K562 (cell line): Measurements from ENCODE around the gene TLX2. TPM values are rescaled to one million over a fixed set of nuclear protein-coding genes. Genes with fewer than 3 reads are reported as not detected.
A peak's percentile ranks its signal among the peaks of the same experiment; 100 is the strongest.

Source experiments
- ATAC-seq: fragments of 200-7000 bp; cut with Tn5 transposase; 3 replicates; pipeline ENCODE4 v1.9.1; 2020; ENCODE audit warnings: moderate library complexity
- BruUV-seq: library from RNA; stranded (reverse); fragments of 400-500 nt; replicated peaks from 2 replicates; lab custom pipeline; 2021; lab: Mats Ljungman, UMichigan
- CTCF ChIA-PET: fragments of 300-600 bp; formaldehyde crosslinking; extraction: SDS; loops from one replicate; lab custom pipeline; 2021; ENCODE audit warnings: low intra/inter-chr PET ratio; lab: Yijun Ruan, JAX
- POLR2A ChIA-PET: fragments of 300-600, 350-650 bp; sonication (Branson Sonifier 250); formaldehyde crosslinking; extraction: SDS; loops from one replicate; lab custom pipeline; 2021; ENCODE audit warnings: antibody characterized with exemption, inconsistent platforms; lab: Yijun Ruan, JAX
- DNase-seq, 4 experiments: peaks; one replicate each; pipeline versions ENCODE4 v3.0.0 to v3.0.0-alpha.2; 2011 to 2018; ENCODE audit warnings: low spot score in 3 of 4, mixed read lengths in 3 of 4; ENCODE audit errors: extremely low read depth in 1 of 4
- FAIRE-seq: peaks from 2 replicates; lab custom pipeline; 2011; peaks lifted over from hg19 to GRCh38; lab: Jason Lieb, UNC
- H2AFZ ChIP-seq: 2 replicates; pipeline ENCODE4 v1.6.0; 2011; ENCODE audit warnings: low read depth, low read length, control low read depth, inconsistent platforms
- H3K27ac ChIP-seq: fragments of 200-600 bp; 3 replicates; pipeline ENCODE4 v1.8.0; 2011; ENCODE audit warnings: low read depth, mild to moderate bottlenecking, control low read depth, inconsistent platforms, low read length, moderate library complexity, mixed read lengths; ENCODE audit errors: extremely low read depth
- H3K27me3 ChIP-seq, 2 experiments: fragments of 300-600 bp in 1 of 2; 2 replicates in 1 of 2; 3 replicates in 1 of 2; pipeline versions ENCODE4 v1.6.0 to v1.8.0; 2011; ENCODE audit warnings: inconsistent platforms in 2 of 2, low read length in 2 of 2, mild to moderate bottlenecking in 1 of 2, mixed read lengths in 1 of 2, moderate library complexity in 1 of 2; ENCODE audit not compliant: control insufficient read depth in 2 of 2, insufficient read depth in 2 of 2
- H3K36me3 ChIP-seq: fragments of 300-600 bp; 3 replicates; pipeline ENCODE4 v1.8.0; 2011; ENCODE audit warnings: mild to moderate bottlenecking, low read length, inconsistent platforms; ENCODE audit not compliant: control insufficient read depth, insufficient read depth
- H3K4me1 ChIP-seq, 2 experiments: fragments of 200-600 bp in 1 of 2; replicated peaks in 1 of 2; 2 replicates in 1 of 2; 3 replicates in 1 of 2; pipeline versions ENCODE4 v1.5.1 to v1.8.0; 2011; ENCODE audit warnings: inconsistent platforms in 2 of 2, low read length in 2 of 2, mild to moderate bottlenecking in 1 of 2, mixed read lengths in 1 of 2, moderate library complexity in 1 of 2; ENCODE audit not compliant: control insufficient read depth in 2 of 2, insufficient read depth in 2 of 2
- H3K4me2 ChIP-seq: 2 replicates; pipeline ENCODE4 v1.6.1; 2011; ENCODE audit warnings: low read length, control low read depth, inconsistent platforms, mixed read lengths; ENCODE audit not compliant: insufficient read depth
- H3K4me3 ChIP-seq: fragments of 200-600 bp; sonication (generic), shearing (Covaris generic); 2 replicates; pipeline ENCODE4 v1.5.1; 2016; ENCODE audit warnings: control low read depth, inconsistent platforms
- H3K79me2 ChIP-seq: fragments of 200-600 bp; 3 replicates; pipeline ENCODE4 v1.8.0; 2011; ENCODE audit warnings: low read length, inconsistent platforms; ENCODE audit not compliant: control insufficient read depth, insufficient read depth
- H3K9ac ChIP-seq, 2 experiments: 2 replicates each; pipeline versions ENCODE4 v1.6.0 to v1.6.1; 2011; ENCODE audit warnings: low read depth in 2 of 2, low read length in 2 of 2, control low read depth in 1 of 2, inconsistent platforms in 1 of 2, mild to moderate bottlenecking in 1 of 2, mixed read lengths in 1 of 2; ENCODE audit not compliant: insufficient read depth in 1 of 2
- H3K9me1 ChIP-seq: one replicate; pipeline ENCODE4 v1.6.0; 2011; ENCODE audit warnings: inconsistent platforms, mild to moderate bottlenecking, low read length, moderate library complexity; ENCODE audit not compliant: control insufficient read depth, insufficient read depth
- H3K9me3 ChIP-seq: replicated peaks from 2 replicates; pipeline ENCODE4 v1.5.1; 2011; ENCODE audit warnings: low read depth, low read length, inconsistent platforms; ENCODE audit not compliant: control insufficient read depth, insufficient read depth
- H4K20me1 ChIP-seq: replicated peaks from 2 replicates; pipeline ENCODE4 v1.6.1; 2011; ENCODE audit warnings: low read length, inconsistent platforms, mixed read lengths; ENCODE audit not compliant: control insufficient read depth, insufficient read depth
- CCAR2 ChIP-seq: fragments of 200-400 bp; formaldehyde crosslinking; IDR thresholded peaks from 2 replicates; pipeline ENCODE4 v1.6.1; 2017; ENCODE audit warnings: mild to moderate bottlenecking, low read depth, low read length
- KDM5B ChIP-seq: fragments of 200-600 bp; sonication (generic); IDR thresholded peaks from 2 replicates; pipeline ENCODE4 v1.6.1; 2012; ENCODE audit warnings: low read depth, mild to moderate bottlenecking, moderate library complexity, low read length, control low read depth, inconsistent platforms; ENCODE audit not compliant: insufficient replicate concordance
- POLR2G ChIP-seq: fragments of 200-400 bp; formaldehyde crosslinking; IDR thresholded peaks from 2 replicates; pipeline ENCODE4 v1.6.1; 2017; ENCODE audit warnings: low read depth, mild to moderate bottlenecking, antibody characterized with exemption, low read length, moderate library complexity
- RBFOX2 ChIP-seq: fragments of 200-400 bp; formaldehyde crosslinking; IDR thresholded peaks from 2 replicates; pipeline ENCODE4 v1.6.1; 2017; ENCODE audit warnings: low read depth, mild to moderate bottlenecking, low read length, moderate library complexity
- RBM39 ChIP-seq: fragments of 200-400 bp; formaldehyde crosslinking; optimal IDR thresholded peaks from 2 replicates; pipeline ENCODE3; 2018; ENCODE audit warnings: low read depth, low read length
- WGBS: fragments of 100-300 bp; shearing (Covaris generic); methylation state at CpG from one replicate; pipeline ENCODE4 v1.1.6; 2016; ENCODE audit warnings: low coverage, mixed read lengths; ENCODE audit not compliant: insufficient coverage; ENCODE audit errors: missing lambda C conversion rate; 5-methylcytosine and 5-hydroxymethylcytosine counted together
- in situ Hi-C: fragments of 300-500 bp; cut with MboI; formaldehyde crosslinking; loops from 4 replicates; pipeline ENCODE4 v1.15.0; 2018; ENCODE audit warnings: inconsistent platforms, mixed read lengths
- intact Hi-C: fragments of 100-400 bp; cut with micrococcal nuclease; formaldehyde crosslinking; loops from 2 replicates; pipeline ENCODE4 v1.14.2; 2022
- polyA plus RNA-seq, 8 experiments: library from polyadenylated mRNA; depleted of rRNA in 4 of 8; stranded (reverse) in 5 of 8; unstranded in 3 of 8; fragments of >200 nt; fragmentation: Nextera tagmentation in 2 of 8; fragmentation: Illumina TruSeq in 1 of 8; extraction: Ambion mirVana in 2 of 8; extraction: Trizol in 1 of 8; gene quantifications; 2 replicates each; pipeline versions ENCODE4 v1.2.1 to v1.2.3, GENCODE V29; 2011 to 2014; ENCODE audit warnings: inconsistent platforms in 1 of 8, missing spikeins in 1 of 8
- total RNA-seq, 7 experiments: library from RNA; depleted of rRNA in 6 of 7; stranded (reverse); fragments of >200 nt in 6 of 7; fragmentation: Illumina TruSeq in 2 of 7; extraction: Trizol in 2 of 7; gene quantifications; 2 replicates each; pipeline versions ENCODE4 v1.2.1 to v1.2.3, GENCODE V29; 2011 to 2021; ENCODE audit warnings: low replicate concordance in 1 of 7
- TF ChIP-seq, protein P1 (sequence below): fragments of 450-650 bp; IDR thresholded peaks from 2 replicates; pipeline ENCODE4 v1.6.1; 2016; ENCODE audit warnings: low read depth

The TLX2 gene
- total and polyA plus RNA-seq, 9 of the 15 experiments (the other 6 are each of a cell fraction or from before 2014, with no cell fraction given), result not detected

DNA sequence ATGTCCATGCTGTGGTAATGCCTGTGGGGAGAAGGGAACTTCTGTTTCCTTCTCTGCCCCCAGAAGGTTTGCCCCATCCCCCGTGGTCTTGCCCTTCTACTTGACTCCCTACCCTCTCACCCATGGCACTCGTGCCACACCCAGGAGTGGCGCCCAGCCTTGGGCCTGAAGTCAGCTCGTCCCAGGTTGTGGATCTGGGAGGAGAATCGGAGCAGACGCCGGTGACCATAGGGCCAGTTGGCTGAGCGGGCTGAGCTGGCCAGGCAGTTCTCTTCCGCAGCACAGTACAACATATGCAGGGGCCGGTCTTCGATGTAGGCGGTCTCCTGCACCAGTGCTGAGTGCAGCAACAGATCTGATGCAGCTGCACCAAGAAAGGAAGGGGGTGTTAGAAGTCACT, 20.2 kb downstream of the TLX2 start:
- Histone ChIP-seq H3K4me2 (no peak overlapping the region), H3K9ac (peak overlapping the region in 1 of 2 experiments; percentile 28; a peak in 1 of 4 replicates), H3K27ac (no peak overlapping the region), H3K4me1 (peaks cover 19 to 32% of the 10 kb centered on the region in 2 experiments; a peak in 4 of 5 replicates), H3K4me3 (no peak overlapping the region), H2AFZ (no peak overlapping the region)
- WGBS, result 77% methylated on average over 12 of the region's 12 CpGs
- CTCF ChIA-PET, result no interaction called here
- POLR2A ChIA-PET, result interaction anchor here (3.7 kb wide), 1 partner anchor 12 kb away, joined by 17 read pairs; no protein-coding TSS in a partner anchor
- intact Hi-C loops, result loop anchor here (5.0 kb wide), 2 partner anchors 53 to 282 kb away; no protein-coding TSS in a partner anchor
- TF ChIP-seq POLR2G, result peak; percentile 61
- no peak for TF ChIP-seq RBM39
- TF ChIP-seq KDM5B, result peak; percentile 38
- TF ChIP-seq, protein P1, sequence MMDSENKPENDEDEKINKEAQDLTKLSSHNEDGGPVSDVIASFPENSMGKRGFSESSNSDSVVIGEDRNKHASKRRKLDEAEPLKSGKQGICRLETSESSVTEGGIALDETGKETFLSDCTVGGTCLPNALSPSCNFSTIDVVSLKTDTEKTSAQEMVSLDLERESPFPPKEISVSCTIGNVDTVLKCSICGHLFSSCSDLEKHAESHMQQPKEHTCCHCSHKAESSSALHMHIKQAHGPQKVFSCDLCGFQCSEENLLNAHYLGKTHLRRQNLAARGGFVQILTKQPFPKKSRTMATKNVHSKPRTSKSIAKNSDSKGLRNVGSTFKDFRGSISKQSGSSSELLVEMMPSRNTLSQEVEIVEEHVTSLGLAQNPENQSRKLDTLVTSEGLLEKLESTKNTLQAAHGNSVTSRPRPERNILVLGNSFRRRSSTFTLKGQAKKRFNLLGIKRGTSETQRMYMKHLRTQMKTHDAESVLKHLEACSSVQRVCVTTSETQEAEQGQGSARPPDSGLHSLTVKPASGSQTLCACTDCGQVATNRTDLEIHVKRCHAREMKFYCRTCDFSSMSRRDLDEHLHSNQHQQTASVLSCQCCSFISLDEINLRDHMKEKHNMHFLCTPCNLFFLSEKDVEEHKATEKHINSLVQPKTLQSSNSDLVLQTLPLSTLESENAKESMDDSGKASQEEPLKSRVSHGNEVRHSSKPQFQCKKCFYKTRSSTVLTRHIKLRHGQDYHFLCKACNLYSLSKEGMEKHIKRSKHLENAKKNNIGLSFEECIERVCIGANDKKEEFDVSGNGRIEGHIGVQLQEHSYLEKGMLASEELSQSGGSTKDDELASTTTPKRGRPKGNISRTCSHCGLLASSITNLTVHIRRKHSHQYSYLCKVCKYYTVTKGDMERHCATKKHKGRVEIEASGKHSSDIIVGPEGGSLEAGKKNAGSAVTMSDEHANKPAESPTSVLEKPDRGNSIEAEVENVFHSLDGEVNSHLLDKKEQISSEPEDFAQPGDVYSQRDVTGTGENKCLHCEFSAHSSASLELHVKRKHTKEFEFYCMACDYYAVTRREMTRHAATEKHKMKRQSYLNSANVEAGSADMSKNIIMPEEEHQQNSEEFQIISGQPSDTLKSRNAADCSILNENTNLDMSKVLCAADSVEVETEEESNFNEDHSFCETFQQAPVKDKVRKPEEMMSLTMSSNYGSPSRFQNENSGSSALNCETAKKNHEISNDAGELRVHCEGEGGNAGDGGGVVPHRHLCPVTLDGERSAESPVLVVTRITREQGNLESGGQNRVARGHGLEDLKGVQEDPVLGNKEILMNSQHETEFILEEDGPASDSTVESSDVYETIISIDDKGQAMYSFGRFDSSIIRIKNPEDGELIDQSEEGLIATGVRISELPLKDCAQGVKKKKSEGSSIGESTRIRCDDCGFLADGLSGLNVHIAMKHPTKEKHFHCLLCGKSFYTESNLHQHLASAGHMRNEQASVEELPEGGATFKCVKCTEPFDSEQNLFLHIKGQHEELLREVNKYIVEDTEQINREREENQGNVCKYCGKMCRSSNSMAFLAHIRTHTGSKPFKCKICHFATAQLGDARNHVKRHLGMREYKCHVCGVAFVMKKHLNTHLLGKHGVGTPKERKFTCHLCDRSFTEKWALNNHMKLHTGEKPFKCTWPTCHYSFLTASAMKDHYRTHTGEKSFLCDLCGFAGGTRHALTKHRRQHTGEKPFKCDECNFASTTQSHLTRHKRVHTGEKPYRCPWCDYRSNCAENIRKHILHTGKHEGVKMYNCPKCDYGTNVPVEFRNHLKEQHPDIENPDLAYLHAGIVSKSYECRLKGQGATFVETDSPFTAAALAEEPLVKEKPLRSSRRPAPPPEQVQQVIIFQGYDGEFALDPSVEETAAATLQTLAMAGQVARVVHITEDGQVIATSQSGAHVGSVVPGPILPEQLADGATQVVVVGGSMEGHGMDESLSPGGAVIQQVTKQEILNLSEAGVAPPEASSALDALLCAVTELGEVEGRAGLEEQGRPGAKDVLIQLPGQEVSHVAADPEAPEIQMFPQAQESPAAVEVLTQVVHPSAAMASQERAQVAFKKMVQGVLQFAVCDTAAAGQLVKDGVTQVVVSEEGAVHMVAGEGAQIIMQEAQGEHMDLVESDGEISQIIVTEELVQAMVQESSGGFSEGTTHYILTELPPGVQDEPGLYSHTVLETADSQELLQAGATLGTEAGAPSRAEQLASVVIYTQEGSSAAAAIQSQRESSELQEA, result no peak
- no peak for TF ChIP-seq CCAR2
- peak; percentile 26; the same call in 1 of the 2 replicates for TF ChIP-seq RBFOX2
- TF ChIP-seq, all 486 proteins: peak for 3
- no TSS peak for BruUV-seq
- Histone ChIP-seq H3K9me3 (no peaks in the 10 kb centered on the region), H3K36me3 (peaks cover 31% of the 10 kb centered on the region), H3K79me2 (peaks cover 25% of the 10 kb centered on the region), H3K9me1 (peaks cover 3% of the 10 kb centered on the region), H4K20me1 (no peaks in the 10 kb centered on the region), H3K27me3 (no peaks in the 10 kb centered on the region)
- FAIRE-seq (no peak), ATAC-seq (no peak), DNase-seq (no peak)
- in situ Hi-C loops, result no loop called here
